Measurements from ENCODE around the gene ANO6.
"Not testable (repeated sequence)": the region's sequence is repeated elsewhere in the genome, so short reads cannot be mapped to it uniquely, and the experiment has no call there.

ANO6 gene

DNA sequence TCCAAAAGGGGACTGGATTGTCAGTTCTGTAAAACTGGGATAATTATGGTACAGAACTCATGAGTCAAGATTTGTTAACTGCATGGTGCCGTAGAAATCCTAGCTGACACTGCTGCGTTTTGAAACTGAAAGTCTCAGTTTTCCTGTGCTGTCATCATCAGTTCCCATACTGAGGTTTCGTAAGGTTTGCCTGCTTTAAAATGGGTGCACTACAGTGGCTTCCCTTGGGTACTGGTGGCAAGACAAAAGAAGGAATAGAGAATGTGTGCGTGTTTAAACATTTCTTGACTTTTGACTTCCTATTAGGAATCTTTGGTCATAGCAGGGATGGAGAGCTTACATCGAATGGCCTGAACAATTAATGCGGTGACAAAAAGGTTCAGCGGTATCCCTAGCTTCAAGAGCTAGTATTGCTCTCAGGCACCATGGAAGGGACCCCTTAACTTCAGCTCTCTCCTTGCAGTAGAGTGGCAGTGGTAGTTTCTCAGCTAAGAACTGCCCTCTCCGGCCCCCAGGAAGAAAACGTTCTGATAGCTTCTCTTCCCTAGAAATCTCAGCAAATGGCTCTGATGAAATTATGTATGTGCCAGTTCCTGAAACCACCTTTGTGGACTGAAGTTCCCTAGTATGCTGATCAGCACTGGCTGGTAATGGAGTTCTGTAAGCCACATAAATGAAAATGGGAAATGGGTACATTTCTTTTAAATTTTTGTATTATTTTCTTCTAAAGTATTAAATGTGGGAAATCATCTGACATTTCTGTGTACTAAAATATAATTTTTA, 28.9 kb downstream of the ANO6 start:
- peaks cover 18% of the 10 kb centered on the region for H3K4me1 ChIP-seq (ENCODE audit: control insufficient read depth, insufficient read depth, low read length)
- H3K27ac ChIP-seq (ENCODE audit: low read depth, low read length), result no peak overlapping the region

DNA sequence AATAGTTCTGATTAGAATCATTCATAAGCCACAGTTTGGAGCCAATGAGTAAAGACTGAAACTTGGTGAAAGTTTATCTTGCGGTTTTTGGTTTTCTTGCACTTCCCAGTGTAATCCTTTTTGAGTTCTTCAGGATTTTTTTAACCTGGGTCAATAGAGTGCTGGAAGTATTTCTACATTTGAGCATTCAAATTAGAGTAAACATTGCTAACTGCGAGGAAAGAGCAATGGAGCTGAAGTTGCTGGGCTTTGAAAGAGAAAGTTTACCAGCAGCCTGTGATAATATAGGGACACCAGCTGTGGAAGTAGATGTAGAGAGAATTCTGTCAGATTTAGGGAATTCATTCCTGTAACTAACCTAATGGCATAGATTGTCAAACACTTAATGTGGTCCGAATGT, 30.3 kb downstream of the ANO6 start:
- Histone ChIP-seq H3K27me3 (ENCODE audit: control insufficient read depth, insufficient read depth, low read length) (no peaks in the 10 kb centered on the region), H3K4me3 (ENCODE audit: low read depth, low read length) (no peak overlapping the region), H3K9me3 (ENCODE audit: control insufficient read depth, insufficient read depth, low read depth, low read length) (no peaks in the 10 kb centered on the region), H3K36me3 (ENCODE audit: control insufficient read depth, insufficient read depth, low read length) (no peaks in the 10 kb centered on the region), H3K9ac (ENCODE audit: low read length) (no peak overlapping the region), H3K4me1 (ENCODE audit: control insufficient read depth, insufficient read depth, low read length) (peaks cover 18% of the 10 kb centered on the region), H3K27ac (ENCODE audit: low read depth, low read length) (no peak overlapping the region)

More for the DNA sequence above, 28.9 kb downstream of the ANO6 start:
- H3K27me3 ChIP-seq (ENCODE audit: control insufficient read depth, insufficient read depth, low read length), result no peaks in the 10 kb centered on the region
- no peak overlapping the region for H3K9ac ChIP-seq (ENCODE audit: low read length)
- no peaks in the 10 kb centered on the region for H3K36me3 ChIP-seq (ENCODE audit: control insufficient read depth, insufficient read depth, low read length)
- no peaks in the 10 kb centered on the region for H3K9me3 ChIP-seq (ENCODE audit: control insufficient read depth, insufficient read depth, low read depth, low read length)
- H3K4me3 ChIP-seq (ENCODE audit: low read depth, low read length), result no peak overlapping the region

DNA sequence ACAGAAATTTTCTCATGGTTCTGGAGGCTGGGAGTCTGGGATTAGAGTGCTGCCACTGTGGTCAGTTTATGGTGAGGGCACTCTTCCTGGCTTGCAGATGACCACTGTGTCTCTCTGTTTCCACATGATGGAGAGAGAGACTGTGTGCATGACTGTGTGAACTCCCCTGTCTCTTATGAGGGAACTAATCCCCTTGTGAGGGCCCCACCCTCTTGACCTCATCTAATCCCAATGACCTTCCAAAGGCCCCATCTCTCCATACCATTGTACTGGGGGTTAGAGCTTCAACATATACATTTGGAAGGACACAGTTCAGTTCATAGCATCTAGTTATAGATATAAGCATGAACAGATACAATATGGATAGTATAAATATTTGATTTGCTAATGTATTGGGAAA, 31.7 kb downstream of the ANO6 start:
- Histone ChIP-seq H3K4me3 (ENCODE audit: low read depth, low read length) (no peak overlapping the region), H3K9ac (ENCODE audit: low read length) (no peak overlapping the region), H3K27ac (ENCODE audit: low read depth, low read length) (no peak overlapping the region), H3K27me3 (ENCODE audit: control insufficient read depth, insufficient read depth, low read length) (no peaks in the 10 kb centered on the region), H3K36me3 (ENCODE audit: control insufficient read depth, insufficient read depth, low read length) (no peaks in the 10 kb centered on the region), H3K4me1 (ENCODE audit: control insufficient read depth, insufficient read depth, low read length) (peaks cover 10% of the 10 kb centered on the region), H3K9me3 (ENCODE audit: control insufficient read depth, insufficient read depth, low read depth, low read length) (no peaks in the 10 kb centered on the region)

DNA sequence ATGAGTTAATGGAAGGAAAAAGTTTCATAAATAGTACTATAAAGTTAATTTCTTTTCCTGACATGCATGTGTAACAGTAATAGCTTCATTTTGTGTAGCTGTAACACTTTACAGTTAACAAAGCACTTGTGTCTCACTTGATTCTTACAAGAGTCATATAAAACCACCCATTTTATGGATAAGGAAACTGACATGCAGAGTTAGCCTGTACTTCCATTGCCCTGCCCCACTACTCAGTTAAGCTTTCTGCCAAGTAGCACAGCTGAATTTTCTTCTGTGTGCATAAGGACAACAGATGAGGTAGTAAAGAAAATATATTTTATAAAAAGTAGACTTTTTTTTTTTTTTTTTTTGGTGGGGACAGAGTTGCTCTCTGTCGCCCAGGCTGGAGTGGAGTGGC, 32.2 kb downstream of the ANO6 start:
- no peaks in the 10 kb centered on the region for H3K36me3 ChIP-seq (ENCODE audit: control insufficient read depth, insufficient read depth, low read length)
- no peak overlapping the region for H3K27ac ChIP-seq (ENCODE audit: low read depth, low read length)
- H3K4me1 ChIP-seq (ENCODE audit: control insufficient read depth, insufficient read depth, low read length), result peaks cover 10% of the 10 kb centered on the region
- no peaks in the 10 kb centered on the region for H3K27me3 ChIP-seq (ENCODE audit: control insufficient read depth, insufficient read depth, low read length)
- H3K9ac ChIP-seq (ENCODE audit: low read length), result no peak overlapping the region
- H3K4me3 ChIP-seq (ENCODE audit: low read depth, low read length), result no peak overlapping the region
- no peaks in the 10 kb centered on the region for H3K9me3 ChIP-seq (ENCODE audit: control insufficient read depth, insufficient read depth, low read depth, low read length)

DNA sequence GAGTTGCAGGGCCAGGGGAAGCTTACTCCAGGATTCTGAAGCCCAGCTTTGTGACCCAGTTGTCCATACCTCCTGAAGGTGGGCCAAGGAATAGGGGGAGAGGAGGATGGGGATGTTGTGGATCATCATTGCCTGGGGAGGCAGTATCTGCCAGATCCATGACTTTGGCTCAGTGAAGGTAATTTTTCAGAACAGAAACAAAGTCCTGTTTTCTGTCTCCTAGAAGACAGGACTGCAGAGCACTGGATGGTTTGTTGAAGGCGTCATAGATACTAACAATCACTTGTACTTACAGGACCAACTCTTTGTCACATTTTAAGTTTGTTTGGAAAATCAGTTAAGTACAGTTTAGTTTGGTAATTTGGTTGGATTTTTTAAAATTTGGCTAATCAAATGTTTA, 38.4 kb downstream of the ANO6 start:
- no peaks in the 10 kb centered on the region for H3K36me3 ChIP-seq (ENCODE audit: control insufficient read depth, insufficient read depth, low read length)
- no peak overlapping the region for H3K27ac ChIP-seq (ENCODE audit: low read depth, low read length)
- H3K4me3 ChIP-seq (ENCODE audit: low read depth, low read length), result no peak overlapping the region
- H3K9me3 ChIP-seq (ENCODE audit: control insufficient read depth, insufficient read depth, low read depth, low read length), result no peaks in the 10 kb centered on the region
- no peak overlapping the region for H3K9ac ChIP-seq (ENCODE audit: low read length)
- peaks cover 13% of the 10 kb centered on the region for H3K4me1 ChIP-seq (ENCODE audit: control insufficient read depth, insufficient read depth, low read length)
- H3K27me3 ChIP-seq (ENCODE audit: control insufficient read depth, insufficient read depth, low read length), result no peaks in the 10 kb centered on the region

DNA sequence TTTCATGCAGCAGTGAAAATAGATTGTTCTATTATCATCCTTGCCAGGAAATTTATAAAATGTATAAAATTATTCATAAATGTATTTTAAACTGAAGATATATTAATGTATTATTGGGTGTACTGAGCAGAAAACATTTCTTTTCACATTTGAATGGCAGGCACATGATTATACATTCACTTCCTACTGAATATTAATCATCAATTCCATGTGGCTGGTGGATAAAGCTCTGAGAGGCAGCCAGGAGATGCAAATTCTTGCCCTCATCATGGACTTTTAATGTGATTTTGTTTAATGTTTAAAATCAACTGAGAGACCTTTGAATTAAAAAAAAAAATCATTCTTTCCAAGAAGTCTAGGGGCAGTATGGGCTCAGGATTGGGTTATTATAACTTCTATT, 40.8 kb downstream of the ANO6 start:
- Histone ChIP-seq H3K4me1 (ENCODE audit: control insufficient read depth, insufficient read depth, low read length) (peaks cover 25% of the 10 kb centered on the region), H3K9me3 (ENCODE audit: control insufficient read depth, insufficient read depth, low read depth, low read length) (no peaks in the 10 kb centered on the region), H3K36me3 (ENCODE audit: control insufficient read depth, insufficient read depth, low read length) (no peaks in the 10 kb centered on the region), H3K27ac (ENCODE audit: low read depth, low read length) (no peak overlapping the region), H3K27me3 (ENCODE audit: control insufficient read depth, insufficient read depth, low read length) (no peaks in the 10 kb centered on the region), H3K9ac (ENCODE audit: low read length) (no peak overlapping the region), H3K4me3 (ENCODE audit: low read depth, low read length) (no peak overlapping the region)

DNA sequence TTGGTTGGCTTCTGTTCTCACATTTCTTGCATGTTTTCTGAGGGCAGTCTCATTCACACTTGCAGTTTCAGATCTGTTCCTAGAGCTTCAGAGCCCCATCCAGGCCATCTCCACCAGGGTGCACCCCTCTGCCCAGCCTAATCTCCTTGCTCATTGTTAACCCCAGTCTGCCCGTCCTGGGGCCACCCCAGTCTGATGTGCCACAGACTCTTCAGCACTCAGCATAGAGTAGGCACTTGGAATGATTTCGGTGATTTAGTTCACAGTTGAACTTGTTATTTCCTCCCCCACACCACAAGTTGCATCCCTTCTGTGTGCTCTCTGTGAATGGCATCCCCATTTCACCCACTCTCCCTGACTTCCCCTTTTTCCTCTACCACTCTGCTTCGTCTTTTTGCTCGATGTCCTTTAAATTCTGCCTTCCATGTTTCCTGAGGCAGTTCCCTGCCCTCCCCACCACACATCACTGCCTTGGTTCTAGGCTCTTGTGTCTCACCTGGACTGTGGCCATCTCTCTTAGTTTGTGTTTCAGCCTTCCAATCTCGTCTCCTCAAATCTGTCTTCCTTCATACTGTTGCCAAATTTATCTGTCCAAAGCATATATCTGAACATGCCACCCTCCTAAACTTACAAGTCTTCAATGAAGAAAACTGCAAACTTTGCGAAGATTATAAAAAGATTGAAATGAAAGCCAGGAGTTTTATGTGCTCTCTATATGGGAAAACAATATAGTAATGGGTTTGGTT, 41.5 kb downstream of the ANO6 start:
- Histone ChIP-seq H3K9me3 (ENCODE audit: control insufficient read depth, insufficient read depth, low read depth, low read length) (no peaks in the 10 kb centered on the region), H3K4me3 (ENCODE audit: low read depth, low read length) (no peak overlapping the region), H3K36me3 (ENCODE audit: control insufficient read depth, insufficient read depth, low read length) (no peaks in the 10 kb centered on the region), H3K27me3 (ENCODE audit: control insufficient read depth, insufficient read depth, low read length) (no peaks in the 10 kb centered on the region), H3K9ac (ENCODE audit: low read length) (no peak overlapping the region), H3K4me1 (ENCODE audit: control insufficient read depth, insufficient read depth, low read length) (peaks cover 25% of the 10 kb centered on the region), H3K27ac (ENCODE audit: low read depth, low read length) (no peak overlapping the region)

DNA sequence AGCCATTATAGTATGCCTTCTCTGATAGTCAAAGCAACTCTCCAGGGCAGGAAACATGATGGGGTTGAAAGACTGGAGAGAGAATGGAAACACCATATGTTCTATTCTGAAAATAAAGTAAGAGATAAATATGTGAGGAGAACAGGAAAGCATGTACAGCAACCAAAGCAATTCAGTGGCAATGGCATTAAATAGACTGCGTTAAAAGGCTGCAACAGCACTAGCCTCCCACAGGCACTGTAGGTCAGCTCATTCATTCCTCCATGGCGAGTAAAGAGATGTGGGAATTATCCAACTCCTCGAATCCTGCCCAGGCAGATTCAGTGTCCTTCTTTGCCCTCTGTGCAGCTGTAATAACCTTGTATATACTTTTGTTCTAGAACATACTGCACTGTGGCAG, 43.8 kb downstream of the ANO6 start:
- Histone ChIP-seq H3K4me3 (ENCODE audit: low read depth, low read length) (no peak overlapping the region), H3K27me3 (ENCODE audit: control insufficient read depth, insufficient read depth, low read length) (no peaks in the 10 kb centered on the region), H3K9ac (ENCODE audit: low read length) (no peak overlapping the region), H3K36me3 (ENCODE audit: control insufficient read depth, insufficient read depth, low read length) (no peaks in the 10 kb centered on the region), H3K4me1 (ENCODE audit: control insufficient read depth, insufficient read depth, low read length) (peaks cover 25% of the 10 kb centered on the region), H3K27ac (ENCODE audit: low read depth, low read length) (no peak overlapping the region), H3K9me3 (ENCODE audit: control insufficient read depth, insufficient read depth, low read depth, low read length) (no peaks in the 10 kb centered on the region)

DNA sequence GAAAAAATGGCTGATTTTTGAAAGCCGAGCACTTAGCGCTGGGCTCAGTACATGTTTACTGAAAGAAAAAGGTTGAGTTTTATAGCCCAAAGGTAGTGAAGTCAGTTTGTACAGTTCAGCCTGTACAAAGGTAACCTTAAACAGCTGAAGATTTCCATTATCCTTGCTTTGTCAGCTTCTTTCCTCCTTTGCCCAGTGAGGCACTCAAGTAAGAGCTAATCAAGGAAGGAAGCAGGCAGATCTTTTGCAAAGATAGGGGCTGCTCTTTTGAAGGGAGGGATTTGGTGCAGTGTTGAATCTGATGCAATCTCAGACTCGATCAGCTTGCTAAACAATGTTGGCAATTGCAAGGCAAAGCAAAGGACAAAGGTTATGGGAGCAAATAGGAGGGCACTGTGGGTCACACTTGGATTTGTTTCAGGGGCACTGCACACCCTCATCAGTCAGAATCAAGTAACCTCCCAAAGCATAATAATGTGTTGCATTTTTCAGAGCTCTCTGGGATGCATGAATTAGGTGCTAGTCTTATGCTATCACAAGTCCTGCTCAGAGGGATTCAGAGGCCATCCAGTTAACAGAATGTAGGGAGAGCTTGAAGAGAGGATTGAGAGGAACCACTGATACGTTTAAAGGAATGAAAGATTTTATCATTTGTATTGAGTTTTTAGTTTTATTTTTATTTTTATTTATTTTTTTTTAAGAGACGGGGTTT, 44.4 kb downstream of the ANO6 start:
- H3K27ac ChIP-seq (ENCODE audit: low read depth, low read length), result no peak overlapping the region
- H3K36me3 ChIP-seq (ENCODE audit: control insufficient read depth, insufficient read depth, low read length), result no peaks in the 10 kb centered on the region
- H3K4me1 ChIP-seq (ENCODE audit: control insufficient read depth, insufficient read depth, low read length), result peaks cover 25% of the 10 kb centered on the region
- H3K4me3 ChIP-seq (ENCODE audit: low read depth, low read length), result no peak overlapping the region
- no peak overlapping the region for H3K9ac ChIP-seq (ENCODE audit: low read length)
- no peaks in the 10 kb centered on the region for H3K27me3 ChIP-seq (ENCODE audit: control insufficient read depth, insufficient read depth, low read length)
- no peaks in the 10 kb centered on the region for H3K9me3 ChIP-seq (ENCODE audit: control insufficient read depth, insufficient read depth, low read depth, low read length)

DNA sequence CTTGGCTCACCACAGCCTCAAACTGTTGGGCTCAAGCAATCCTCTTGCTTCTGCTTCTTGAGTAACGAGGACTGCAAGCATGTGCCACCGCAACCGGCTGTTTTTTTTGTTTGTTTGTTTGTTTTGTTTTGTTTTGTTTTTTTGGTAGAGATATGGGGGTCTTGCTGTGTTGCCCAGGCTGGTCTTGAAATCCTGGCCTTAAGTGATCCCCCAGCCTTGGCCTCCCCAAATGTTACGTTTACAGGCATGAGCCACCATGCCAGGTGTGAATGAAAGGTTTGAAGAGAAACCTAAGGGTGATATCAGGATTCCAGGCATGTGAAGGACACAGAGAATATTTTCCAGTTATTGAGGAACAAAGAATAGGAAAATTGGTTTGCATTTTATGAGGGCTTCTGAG, 45.0 kb downstream of the ANO6 start:
- Histone ChIP-seq H3K4me3 (ENCODE audit: low read depth, low read length) (no peak overlapping the region), H3K9ac (ENCODE audit: low read length) (no peak overlapping the region), H3K27ac (ENCODE audit: low read depth, low read length) (no peak overlapping the region), H3K27me3 (ENCODE audit: control insufficient read depth, insufficient read depth, low read length) (no peaks in the 10 kb centered on the region), H3K9me3 (ENCODE audit: control insufficient read depth, insufficient read depth, low read depth, low read length) (no peaks in the 10 kb centered on the region), H3K36me3 (ENCODE audit: control insufficient read depth, insufficient read depth, low read length) (no peaks in the 10 kb centered on the region), H3K4me1 (ENCODE audit: control insufficient read depth, insufficient read depth, low read length) (peaks cover 25% of the 10 kb centered on the region)

DNA sequence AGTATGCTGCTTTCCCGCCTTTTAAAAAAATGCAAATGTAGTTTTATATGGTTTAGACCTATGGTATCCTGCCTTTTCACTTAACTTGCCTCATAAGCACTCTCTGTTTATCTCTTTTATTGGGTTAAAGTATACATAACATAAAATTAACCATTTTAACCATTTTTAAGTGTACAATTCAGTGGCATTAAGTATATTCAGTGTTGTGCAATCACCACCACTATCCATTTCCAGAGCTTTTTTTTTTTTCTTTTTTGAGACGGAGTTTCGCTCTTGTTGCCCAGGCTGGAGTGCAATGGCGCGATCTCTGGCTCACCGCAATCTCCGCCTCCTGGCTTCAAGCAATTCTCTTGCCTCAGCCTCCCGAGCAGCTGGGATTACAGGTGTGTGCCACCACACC, 46.3 kb downstream of the ANO6 start:
- peaks cover 19% of the 10 kb centered on the region for H3K4me1 ChIP-seq (ENCODE audit: control insufficient read depth, insufficient read depth, low read length)
- not testable (repeated sequence) for H3K27ac ChIP-seq (ENCODE audit: low read depth, low read length); H3K27me3 ChIP-seq (ENCODE audit: control insufficient read depth, insufficient read depth, low read length); H3K4me3 ChIP-seq (ENCODE audit: low read depth, low read length); H3K9me3 ChIP-seq (ENCODE audit: control insufficient read depth, insufficient read depth, low read depth, low read length); H3K36me3 ChIP-seq (ENCODE audit: control insufficient read depth, insufficient read depth, low read length); H3K9ac ChIP-seq (ENCODE audit: low read length)
